KMS-11 (cell line): ENCODE data around the gene PRAME.

Source experiments
- H2AFZ ChIP-seq: fragments of 200-600 bp; sonication (generic); 2 replicates; pipeline ENCODE4 v1.6.1; 2016; ENCODE audit warnings: antibody characterized with exemption, mixed run types, low read depth
- H3K27ac ChIP-seq: fragments of 200-600 bp; sonication (generic); 2 replicates; pipeline ENCODE4 v1.6.1; 2016; ENCODE audit warnings: mild to moderate bottlenecking, mixed run types
- H3K27me3 ChIP-seq: fragments of 200-600 bp; sonication (generic); 2 replicates; pipeline ENCODE4 v1.6.1; 2017; ENCODE audit warnings: mild to moderate bottlenecking, low read depth, mixed run types, moderate library complexity; ENCODE audit not compliant: insufficient read depth
- H3K36me3 ChIP-seq: fragments of 200-600 bp; sonication (generic); 2 replicates; pipeline ENCODE4 v1.6.1; 2017; ENCODE audit warnings: mild to moderate bottlenecking, mixed run types; ENCODE audit not compliant: insufficient read depth
- H3K4me1 ChIP-seq: fragments of 200-600 bp; sonication (generic); 2 replicates; pipeline ENCODE4 v1.6.1; 2016; ENCODE audit warnings: mild to moderate bottlenecking, low read depth, mixed run types; ENCODE audit not compliant: poor library complexity, severe bottlenecking
- H3K4me2 ChIP-seq: fragments of 200-600 bp; sonication (generic); 2 replicates; pipeline ENCODE4 v1.7.0; 2016; ENCODE audit warnings: mild to moderate bottlenecking, mixed run types
- H3K4me3 ChIP-seq: fragments of 200-600 bp; sonication (generic); IDR thresholded peaks from 2 replicates; pipeline ENCODE4 v1.6.1; 2017; ENCODE audit warnings: low read depth, low read length, mixed read lengths; ENCODE audit not compliant: insufficient read depth
- H3K79me2 ChIP-seq: fragments of 200-600 bp; sonication (generic); 2 replicates; pipeline ENCODE4 v1.6.1; 2016; ENCODE audit warnings: low read depth, mixed run types; ENCODE audit not compliant: insufficient read depth
- H3K9ac ChIP-seq: fragments of 200-600 bp; sonication (generic); 2 replicates; pipeline ENCODE4 v1.6.1; 2016; ENCODE audit warnings: mild to moderate bottlenecking, mixed run types
- H4K20me1 ChIP-seq: fragments of 200-600 bp; sonication (generic); 2 replicates; pipeline ENCODE4 v1.6.1; 2016; ENCODE audit warnings: mild to moderate bottlenecking, mixed run types; ENCODE audit not compliant: insufficient read depth
- CTCF ChIP-seq: fragments of 200-600 bp; sonication (generic); conservative IDR thresholded peaks from 2 replicates; pipeline ENCODE4 v1.6.1; 2017; ENCODE audit warnings: low read depth, mild to moderate bottlenecking, antibody characterized with exemption, low read length, moderate library complexity, mixed read lengths

PRAME gene

GRCh38 chr22:22553735-22554586 lies 5.1 kb downstream of the PRAME start:
- no peaks in the 10 kb centered on the region for H3K27me3 ChIP-seq
- H3K36me3 ChIP-seq = no peaks in the 10 kb centered on the region
- H4K20me1 ChIP-seq = no peaks in the 10 kb centered on the region
- TF ChIP-seq CTCF = no peak
- no peaks in the 10 kb centered on the region for H3K79me2 ChIP-seq
- H3K4me1 ChIP-seq = no peaks in the 10 kb centered on the region
- no peak overlapping the region for H2AFZ ChIP-seq
- H3K9ac ChIP-seq = no peak overlapping the region
- H3K27ac ChIP-seq = no peak overlapping the region
- H3K4me2 ChIP-seq = no peak overlapping the region
- H3K4me3 ChIP-seq = no peak overlapping the region

GRCh38 chr22:22553141-22553540 lies 5.9 kb downstream of the PRAME start:
- Histone ChIP-seq H3K4me3 (no peak overlapping the region), H3K79me2 (no peaks in the 10 kb centered on the region), H4K20me1 (no peaks in the 10 kb centered on the region), H3K27me3 (no peaks in the 10 kb centered on the region), H3K4me1 (no peaks in the 10 kb centered on the region), H3K27ac (no peak overlapping the region), H3K9ac (no peak overlapping the region), H3K36me3 (no peaks in the 10 kb centered on the region), H3K4me2 (no peak overlapping the region), H2AFZ (no peak overlapping the region)
- TF ChIP-seq CTCF = no peak

GRCh38 chr22:22552630-22553029 lies 6.4 kb downstream of the PRAME start:
- Histone ChIP-seq H3K27me3 (no peaks in the 10 kb centered on the region), H3K27ac (no peak overlapping the region), H2AFZ (no peak overlapping the region), H4K20me1 (no peaks in the 10 kb centered on the region), H3K4me2 (no peak overlapping the region), H3K36me3 (no peaks in the 10 kb centered on the region), H3K9ac (no peak overlapping the region), H3K4me3 (no peak overlapping the region), H3K79me2 (no peaks in the 10 kb centered on the region), H3K4me1 (no peaks in the 10 kb centered on the region)
- no peak for TF ChIP-seq CTCF

GRCh38 chr22:22550789-22551434 lies 8.2 kb downstream of the PRAME start:
- Histone ChIP-seq H4K20me1 (no peaks in the 10 kb centered on the region), H3K36me3 (no peaks in the 10 kb centered on the region), H3K9ac (no peak overlapping the region), H2AFZ (no peak overlapping the region), H3K4me2 (no peak overlapping the region), H3K79me2 (no peaks in the 10 kb centered on the region), H3K27ac (no peak overlapping the region), H3K27me3 (no peaks in the 10 kb centered on the region), H3K4me1 (no peaks in the 10 kb centered on the region), H3K4me3 (no peak overlapping the region)
- no peak for TF ChIP-seq CTCF
